Measurements from ENCODE around the gene NOL8. TPM values are rescaled to one million over a fixed set of nuclear protein-coding genes. Genes with fewer than 3 reads are reported as not detected.

NOL8 gene
- total and polyA plus RNA-seq, 10 donors: 29.9 to 70.6 (median 39.9) TPM

DNA sequence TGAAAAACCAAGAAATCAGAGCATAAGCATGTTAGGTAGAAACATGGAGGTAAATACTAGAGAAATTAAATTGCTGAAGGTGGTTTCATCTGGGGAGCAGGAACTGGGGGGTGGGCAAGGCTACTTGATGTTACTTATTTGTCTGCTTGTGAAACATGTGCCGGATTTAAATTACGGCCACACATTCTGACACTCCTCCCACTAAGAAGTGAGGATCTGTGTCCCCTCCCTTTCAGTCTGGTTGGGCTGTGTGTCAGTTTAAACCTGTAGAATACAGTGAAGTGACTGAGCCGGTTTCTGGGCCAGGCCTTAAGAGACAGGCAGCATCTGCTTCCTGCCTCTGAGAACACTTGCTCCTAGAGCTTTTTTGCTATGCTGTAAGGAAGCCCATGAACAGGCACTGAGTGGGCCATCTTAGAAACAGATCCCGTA is 29.3 kb downstream of the NOL8 start:
- no peak for DNase-seq
- intact Hi-C loops (cut with DNase I; ENCODE audit: low total_unique reads): no loop called here
- Histone ChIP-seq H3K9me3 (no peaks in the 10 kb centered on the region), H3K4me1 (peaks cover 21 to 76% (median 44%) of the 10 kb centered on the region in 6 donors), H3K4me3 (no peak overlapping the region), H3K36me3 (peaks cover 0 to 46% (median 36%) of the 10 kb centered on the region in 6 donors), H3K27ac (peak overlapping the region in 2 of 8 donors; percentile 5 to 22), H3K27me3 (replicated peaks in 1 of 7) (no peaks in the 10 kb centered on the region)
- TF ChIP-seq, protein P1, sequence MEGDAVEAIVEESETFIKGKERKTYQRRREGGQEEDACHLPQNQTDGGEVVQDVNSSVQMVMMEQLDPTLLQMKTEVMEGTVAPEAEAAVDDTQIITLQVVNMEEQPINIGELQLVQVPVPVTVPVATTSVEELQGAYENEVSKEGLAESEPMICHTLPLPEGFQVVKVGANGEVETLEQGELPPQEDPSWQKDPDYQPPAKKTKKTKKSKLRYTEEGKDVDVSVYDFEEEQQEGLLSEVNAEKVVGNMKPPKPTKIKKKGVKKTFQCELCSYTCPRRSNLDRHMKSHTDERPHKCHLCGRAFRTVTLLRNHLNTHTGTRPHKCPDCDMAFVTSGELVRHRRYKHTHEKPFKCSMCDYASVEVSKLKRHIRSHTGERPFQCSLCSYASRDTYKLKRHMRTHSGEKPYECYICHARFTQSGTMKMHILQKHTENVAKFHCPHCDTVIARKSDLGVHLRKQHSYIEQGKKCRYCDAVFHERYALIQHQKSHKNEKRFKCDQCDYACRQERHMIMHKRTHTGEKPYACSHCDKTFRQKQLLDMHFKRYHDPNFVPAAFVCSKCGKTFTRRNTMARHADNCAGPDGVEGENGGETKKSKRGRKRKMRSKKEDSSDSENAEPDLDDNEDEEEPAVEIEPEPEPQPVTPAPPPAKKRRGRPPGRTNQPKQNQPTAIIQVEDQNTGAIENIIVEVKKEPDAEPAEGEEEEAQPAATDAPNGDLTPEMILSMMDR (IDR thresholded peaks at IDR 0.05 in 8 of 11, conservative IDR thresholded peaks at IDR 0.05 in 3 of 11): no peak
- TF ChIP-seq POLR2AphosphoS5 (IDR thresholded peaks at IDR 0.05) (no peak), POLR2A (IDR thresholded peaks at IDR 0.05) (no peak)
- WGBS, 5 donors: 28 to 70% (median 39%) methylated on average over 4 of the region's 4 CpGs

DNA sequence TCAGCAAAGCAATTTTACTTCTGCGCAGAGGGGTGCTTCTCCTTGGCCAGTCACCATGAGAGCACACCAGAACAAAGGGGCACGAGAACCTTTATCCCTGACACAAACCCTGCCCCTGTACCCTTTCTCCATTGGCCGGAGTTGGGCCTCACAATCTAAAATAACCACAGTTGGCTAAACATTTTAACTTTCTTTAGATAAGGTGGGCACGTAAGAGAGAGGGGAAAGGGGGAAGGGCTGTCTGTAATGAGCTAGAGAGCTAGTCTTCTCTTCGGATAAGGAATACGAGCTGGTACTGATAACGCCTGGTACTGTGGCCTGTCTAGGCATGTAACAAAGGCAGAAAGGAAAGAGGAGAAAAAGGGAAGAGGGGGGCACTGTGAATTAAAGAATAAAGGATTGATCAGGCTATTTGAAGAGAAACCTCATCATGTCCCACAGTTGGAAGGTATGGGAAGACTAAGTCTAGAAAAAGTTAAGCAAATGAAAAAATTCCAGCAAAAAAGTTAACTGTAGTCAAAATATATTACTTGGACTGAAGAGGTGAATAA is 29.8 kb downstream of the NOL8 start:
- Histone ChIP-seq H3K27me3 (replicated peaks in 1 of 7) (no peaks in the 10 kb centered on the region), H3K4me1 (peaks cover 21 to 81% (median 44%) of the 10 kb centered on the region in 6 donors)
- intact Hi-C loops (cut with DNase I; ENCODE audit: low total_unique reads): no loop called here

DNA sequence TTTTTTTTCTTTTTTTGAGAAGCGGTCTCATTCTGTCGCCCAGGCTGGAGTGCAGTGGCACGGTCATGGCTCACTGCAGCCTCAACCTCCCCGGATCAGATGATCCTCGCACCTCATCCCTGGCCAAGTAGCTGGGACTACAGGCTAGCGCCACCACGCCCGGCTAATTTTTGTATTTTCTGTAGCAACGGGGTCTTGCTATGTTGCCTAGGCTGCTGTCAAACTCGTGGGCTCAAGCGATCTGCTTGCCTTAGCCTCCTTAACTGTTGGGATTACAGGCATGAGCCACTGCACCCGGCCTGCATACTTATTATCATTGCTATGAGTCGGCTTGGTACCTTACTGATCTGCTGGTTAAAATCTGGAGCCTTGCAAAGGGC is 30.9 kb downstream of the NOL8 start:
- WGBS, 5 donors: 14 to 30% (median 20%) methylated on average over 13 of the region's 13 CpGs
- H3K4me1 ChIP-seq: peaks cover 21 to 80% (median 43%) of the 10 kb centered on the region in 6 donors
- TF ChIP-seq POLR2AphosphoS5 (IDR thresholded peaks at IDR 0.05) (no peak), POLR2A (IDR thresholded peaks at IDR 0.05) (no peak)
- TF ChIP-seq, protein P1 (IDR thresholded peaks at IDR 0.05 in 8 of 11, conservative IDR thresholded peaks at IDR 0.05 in 3 of 11): no peak

More for the DNA sequence above, 29.8 kb downstream of the NOL8 start:
- WGBS, 5 donors: 85 to 95% (median 88%) methylated on average over 7 of the region's 7 CpGs
- no peak for DNase-seq
- no peaks in the 10 kb centered on the region for H3K9me3 ChIP-seq
- H3K4me3 ChIP-seq: no peak overlapping the region
- no peak overlapping the region for H3K27ac ChIP-seq
- TF ChIP-seq POLR2A (IDR thresholded peaks at IDR 0.05): no peak
- no peak for TF ChIP-seq POLR2AphosphoS5 (IDR thresholded peaks at IDR 0.05)
- TF ChIP-seq, protein P1 (IDR thresholded peaks at IDR 0.05 in 8 of 11, conservative IDR thresholded peaks at IDR 0.05 in 3 of 11): no peak
- peaks cover 0 to 43% (median 31%) of the 10 kb centered on the region in 6 donors for H3K36me3 ChIP-seq

More for the DNA sequence above, 30.9 kb downstream of the NOL8 start:
- peak; percentile 76 for DNase-seq
- H3K9me3 ChIP-seq: no peaks in the 10 kb centered on the region
- peak overlapping the region; percentile 66 to 91 (median 86) for H3K27ac ChIP-seq
- intact Hi-C loops (cut with DNase I; ENCODE audit: low total_unique reads): loop anchor here (5.0 kb wide), 1 partner anchor 33 kb away; the partner anchor contains the start of genes CENPP and NOL8
- no peaks in the 10 kb centered on the region for H3K27me3 ChIP-seq (replicated peaks in 1 of 7)
- H3K4me3 ChIP-seq: peak overlapping the region; percentile 61 to 85 (median 76)
- H3K36me3 ChIP-seq: peaks cover 0 to 43% (median 21%) of the 10 kb centered on the region in 6 donors
